T1000 (cell line): ENCODE measurements around the gene NUDT15.
A peak's percentile ranks its signal among the peaks of the same experiment; 100 is the strongest.
"Not testable (repeated sequence)": the region's sequence is repeated elsewhere in the genome, so short reads cannot be mapped to it uniquely, and the experiment has no call there.

Experiments used
- DNase-seq: peaks from one replicate; lab custom pipeline; 2025; ENCODE audit warnings: mixed read lengths; lab: John Stamatoyannopoulos, UW

The NUDT15 gene

GRCh38 chr13:48043789-48044503 lies 6.4 kb downstream of the NUDT15 start:
- DNase-seq, result no peak

DNA sequence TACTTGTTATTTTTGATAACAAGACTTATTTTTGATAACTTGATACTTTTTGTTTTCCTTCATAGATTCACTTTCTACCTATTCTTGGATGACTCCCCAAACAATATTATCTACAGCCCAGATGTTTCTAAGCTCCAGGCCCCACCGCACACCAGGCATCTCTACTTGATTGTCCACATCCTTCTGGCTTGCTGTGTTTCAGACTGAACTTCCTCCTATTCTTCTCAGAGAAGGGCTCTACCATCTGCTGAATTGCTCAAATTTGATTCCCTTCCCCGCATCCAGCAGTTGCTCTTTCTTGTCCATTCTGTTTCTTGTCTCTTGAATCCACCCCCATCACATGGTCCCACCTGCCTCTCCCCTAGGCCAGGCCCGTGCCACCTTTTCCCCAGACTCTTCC lies 13.0 kb downstream of the NUDT15 start:
- DNase-seq, result no peak

GRCh38 chr13:48054601-48055000 lies 17.1 kb downstream of the NUDT15 start:
- DNase-seq, result no peak

GRCh38 chr13:48055712-48056111 lies 18.2 kb downstream of the NUDT15 start:
- DNase-seq, result no peak

DNA sequence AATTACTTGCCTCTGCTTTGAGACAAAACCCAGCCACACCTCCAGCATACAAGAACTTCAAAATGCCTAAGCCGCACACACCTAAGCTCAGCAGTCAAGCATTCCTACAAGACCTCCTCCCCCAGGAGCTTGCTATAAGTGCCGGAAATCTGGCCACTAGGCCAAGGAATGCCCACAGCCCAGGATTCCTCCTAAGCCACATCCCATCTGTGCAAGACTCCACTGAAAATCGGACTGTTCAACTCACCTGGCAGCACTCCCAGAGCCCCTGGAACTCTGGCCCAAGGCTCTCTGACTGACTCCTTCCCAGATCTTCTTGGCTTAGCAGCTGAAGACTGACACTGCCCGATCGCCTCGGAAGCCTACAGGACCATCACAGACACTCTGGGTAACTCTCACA lies 21.0 kb downstream of the NUDT15 start:
- DNase-seq, result not testable (repeated sequence)

DNA sequence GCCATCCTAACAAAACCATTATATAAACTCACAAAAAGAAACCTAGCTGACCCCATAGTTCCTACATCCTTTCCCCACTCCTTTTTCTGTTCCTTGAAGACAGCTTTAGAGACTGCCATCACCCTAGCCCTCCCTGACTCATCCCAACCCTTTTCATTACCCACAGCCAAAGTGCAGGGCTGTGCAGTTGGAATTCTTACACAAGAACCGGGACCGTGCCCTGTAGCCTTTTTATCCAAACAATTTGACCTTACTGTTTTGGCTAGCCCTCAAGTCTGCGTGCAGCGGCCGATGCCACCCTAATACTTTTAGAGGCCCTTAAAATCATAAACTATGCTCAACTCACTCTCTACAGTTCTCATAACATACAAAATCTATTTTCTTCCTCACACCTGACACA lies 22.4 kb downstream of the NUDT15 start:
- not testable (repeated sequence) for DNase-seq

GRCh38 chr13:48066310-48066989 lies 28.9 kb downstream of the NUDT15 start:
- DNase-seq, result no peak

GRCh38 chr13:48068036-48068435 lies 30.5 kb downstream of the NUDT15 start:
- no peak for DNase-seq

GRCh38 chr13:48068952-48069351 lies 31.4 kb downstream of the NUDT15 start:
- no peak for DNase-seq

DNA sequence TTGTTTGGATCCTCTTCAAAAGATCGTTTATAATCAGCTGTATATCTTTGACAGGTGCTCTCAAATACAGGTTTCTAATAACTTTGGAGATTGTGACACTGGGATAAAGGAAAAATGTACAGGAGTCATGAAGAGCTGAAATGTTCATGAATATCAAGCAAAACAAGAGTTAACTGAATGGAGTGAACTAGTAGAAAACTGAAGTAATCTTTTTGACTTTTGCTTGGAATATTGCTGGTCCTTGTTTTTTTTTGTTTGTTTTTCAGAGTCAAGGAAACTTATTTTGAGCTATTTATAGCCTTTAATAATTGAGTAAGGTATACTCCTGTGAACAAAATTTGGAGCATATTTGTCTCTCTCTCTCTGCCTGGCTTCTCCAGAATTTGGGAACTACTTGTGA lies 32.0 kb downstream of the NUDT15 start:
- no peak for DNase-seq

DNA sequence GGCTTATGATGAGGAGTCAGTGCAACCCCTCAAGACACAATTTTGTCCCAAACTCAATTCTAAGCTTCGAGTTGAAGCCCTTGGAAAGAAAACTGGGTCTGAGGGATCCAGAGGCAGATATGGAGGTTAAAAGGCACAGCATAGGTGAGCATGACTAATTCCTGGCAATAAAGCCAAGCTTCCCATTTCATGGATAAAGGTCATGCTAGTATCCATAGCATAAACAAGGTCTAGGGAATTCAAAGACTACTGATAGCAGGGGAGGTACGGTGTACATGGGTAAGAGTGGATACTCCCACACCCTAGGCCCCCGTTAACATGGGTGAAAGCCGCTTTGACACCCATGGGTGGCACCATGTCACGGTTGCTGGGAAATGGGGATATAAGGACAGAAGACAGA lies 33.4 kb downstream of the NUDT15 start:
- DNase-seq, result no peak

DNA sequence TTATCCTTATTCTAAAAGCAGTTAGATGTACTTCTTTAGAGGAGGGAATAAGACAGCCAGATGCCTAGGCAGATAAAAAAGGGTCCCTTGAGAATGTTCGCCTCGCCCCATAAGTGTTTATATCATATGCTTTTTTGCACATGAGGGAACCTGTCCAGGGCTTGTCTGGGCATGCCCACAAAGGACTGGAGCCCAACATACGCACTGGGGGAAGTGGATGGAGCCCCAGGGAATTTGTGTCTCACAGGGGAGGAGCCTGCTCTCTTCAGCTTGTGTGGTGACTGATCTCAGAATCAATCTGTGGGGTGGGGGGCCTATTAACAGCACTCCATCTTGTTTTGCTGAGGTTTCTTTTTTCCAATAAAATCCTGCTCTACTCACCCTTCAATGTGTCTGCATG lies 34.8 kb downstream of the NUDT15 start:
- DNase-seq, result no peak

DNA sequence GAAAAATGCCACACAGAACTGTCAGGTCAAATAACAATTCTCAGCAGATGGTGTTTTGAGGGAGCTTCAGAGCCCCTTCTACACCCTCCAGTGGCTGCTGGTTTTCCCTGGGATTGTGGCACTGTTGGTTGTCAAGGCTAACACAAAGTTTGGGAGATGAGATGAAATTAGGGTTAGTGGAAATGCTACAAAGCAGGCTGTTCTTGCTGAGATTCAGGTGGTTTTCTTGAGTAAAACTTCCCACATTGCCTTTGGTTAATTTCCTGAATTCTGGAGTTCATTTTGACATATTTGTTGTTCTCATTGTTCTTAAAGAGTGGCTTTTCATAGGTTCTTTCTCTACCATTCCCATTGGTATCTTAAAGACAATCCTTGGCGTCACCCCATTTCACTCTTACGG lies 35.3 kb downstream of the NUDT15 start:
- no peak for DNase-seq

- no peak for DNase-seq
These were observed 36.5 kb downstream of the NUDT15 start for GRCh38 chr13:48074006-48074405.

DNA sequence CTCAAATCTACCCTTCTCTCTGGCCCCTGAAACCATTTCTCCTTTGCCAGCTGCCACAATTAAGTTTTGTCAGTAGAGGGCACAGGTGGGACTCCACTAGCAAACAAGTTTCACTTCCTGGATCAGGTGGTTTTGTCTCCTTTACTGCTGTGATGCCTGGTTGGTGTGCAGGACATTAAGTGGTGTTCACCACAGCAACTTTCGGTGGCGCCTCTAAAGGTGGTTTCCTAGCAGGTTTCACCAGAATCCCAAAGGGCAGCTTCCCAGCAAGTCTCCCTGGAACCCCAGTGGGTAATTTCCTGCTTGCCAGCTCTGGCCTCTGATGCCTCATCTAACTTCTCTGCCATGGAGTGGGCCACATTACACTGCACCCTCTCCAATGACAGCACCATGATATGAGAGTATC lies 40.7 kb downstream of the NUDT15 start:
- no peak for DNase-seq

GRCh38 chr13:48081739-48082138 lies 44.2 kb downstream of the NUDT15 start:
- no peak for DNase-seq

- no peak for DNase-seq
These were observed 48.7 kb downstream of the NUDT15 start for GRCh38 chr13:48086272-48086671.

- DNase-seq, result no peak
These were observed 56.1 kb downstream of the NUDT15 start for GRCh38 chr13:48093588-48093987.

GRCh38 chr13:48094404-48094780 lies 56.9 kb downstream of the NUDT15 start:
- no peak for DNase-seq

DNA sequence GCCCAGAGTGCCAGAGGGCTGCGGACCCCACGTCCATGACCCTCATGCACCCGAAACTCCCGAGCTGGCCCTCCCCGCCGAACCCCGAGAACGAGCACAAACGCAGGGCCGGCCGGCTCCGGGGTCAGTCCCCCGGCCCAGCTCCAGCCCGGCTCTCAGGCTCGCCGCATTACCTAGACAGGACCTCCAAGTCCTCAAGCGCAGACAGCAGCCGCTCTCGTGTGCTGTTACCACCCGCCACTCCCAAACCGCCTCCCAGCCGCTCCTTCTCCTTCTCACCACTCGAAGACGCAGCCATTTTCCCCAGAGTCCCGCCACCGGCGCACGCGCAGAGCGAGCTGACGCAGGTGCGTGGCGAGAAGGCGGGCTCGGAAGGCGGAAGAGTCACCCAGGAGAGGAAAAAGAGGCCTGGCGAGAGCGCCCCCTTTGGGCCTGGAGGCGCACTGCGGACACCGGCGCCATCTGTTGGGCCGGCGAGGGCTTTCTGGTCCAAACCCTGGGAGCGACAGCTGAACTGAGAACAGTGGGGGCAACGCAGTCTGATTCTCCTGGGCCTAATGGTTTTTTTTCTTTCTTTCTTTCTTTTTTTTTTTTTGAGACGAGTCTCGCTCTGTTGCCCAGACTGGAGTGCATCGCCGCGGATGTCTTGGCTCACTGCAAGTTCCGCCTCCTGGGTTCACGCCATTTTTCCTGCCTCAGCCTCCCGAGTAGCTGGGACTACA lies 57.4 kb downstream of the NUDT15 start, which contains the start of gene MED4:
TSS of gene MED4 (minus strand) at position 324 of the 722 bp plus-strand sequence. CDS start at position 298, 26 bp downstream.
- peak; percentile 82 for DNase-seq

GRCh38 chr13:48096670-48097069 lies 59.1 kb downstream of the NUDT15 start:
- DNase-seq, result no peak
